HepG2 (cell line): ENCODE measurements around the gene EMILIN1. TPM values are rescaled to one million over a fixed set of nuclear protein-coding genes. Genes with fewer than 3 reads are reported as not detected.

Source experiments
- ATAC-seq: fragments of 200-7000 bp; cut with Tn5 transposase; 3 replicates; pipeline ENCODE4 v1.9.1; 2020; ENCODE audit warnings: mild to moderate bottlenecking, moderate library complexity
- BruUV-seq: library from RNA; stranded (reverse); fragments of 400-500 nt; replicated peaks from 2 replicates; lab custom pipeline; 2021; lab: Mats Ljungman, UMichigan
- CTCF ChIA-PET: fragments of 300-600 bp; formaldehyde crosslinking; extraction: SDS; loops from one replicate; lab custom pipeline; 2021; ENCODE audit warnings: low total read pairs, inconsistent platforms, low intra/inter-chr PET ratio; lab: Yijun Ruan, JAX
- POLR2A ChIA-PET: fragments of 350-600 bp; sonication (Branson Sonifier 250); formaldehyde crosslinking; loops from one replicate; lab custom pipeline; 2020; ENCODE audit warnings: antibody characterized with exemption, inconsistent platforms; lab: Yijun Ruan, JAX
- DNase-seq: peaks from one replicate; pipeline ENCODE4 v3.0.0-alpha.2; 2015; ENCODE audit warnings: low spot score
- FAIRE-seq: peaks from 3 replicates; lab custom pipeline; 2011; peaks lifted over from hg19 to GRCh38; lab: Jason Lieb, UNC
- H2AFZ ChIP-seq: one replicate; pipeline ENCODE4 v1.6.1; 2011; ENCODE audit warnings: low read length, inconsistent platforms
- H3K27ac ChIP-seq: fragments of 300-600 bp; 3 replicates; pipeline ENCODE4 v1.8.0; 2011; ENCODE audit warnings: mixed run types, mild to moderate bottlenecking, mixed read lengths, low read length, inconsistent platforms; ENCODE audit not compliant: insufficient read depth; ENCODE audit errors: extremely low read length
- H3K27me3 ChIP-seq, 2 experiments: fragments of 200-600 bp in 1 of 2; 2 replicates in 1 of 2; 3 replicates in 1 of 2; pipeline versions ENCODE4 v1.6.0 to v1.8.0; 2011; ENCODE audit warnings: low read length in 2 of 2, mild to moderate bottlenecking in 2 of 2, moderate library complexity in 2 of 2, inconsistent platforms in 1 of 2; ENCODE audit not compliant: insufficient read depth in 2 of 2, control insufficient read depth in 1 of 2
- H3K36me3 ChIP-seq, 2 experiments: fragments of 200-600 bp in 1 of 2; replicated peaks in 1 of 2; 2 replicates in 1 of 2; 3 replicates in 1 of 2; pipeline versions ENCODE4 v1.5.1 to v1.8.0; 2011; ENCODE audit warnings: low read length in 2 of 2, inconsistent platforms in 1 of 2; ENCODE audit not compliant: insufficient read depth in 2 of 2, control insufficient read depth in 1 of 2
- H3K4me1 ChIP-seq: 2 replicates; pipeline ENCODE4 v1.5.1; 2012; ENCODE audit warnings: low read length, inconsistent platforms; ENCODE audit not compliant: insufficient read depth
- H3K4me2 ChIP-seq: 2 replicates; pipeline ENCODE4 v1.6.0; 2011; ENCODE audit warnings: low read depth, low read length, inconsistent platforms
- H3K4me3 ChIP-seq, 3 experiments: fragments of 200-600 bp in 1 of 3; sonication (generic), shearing (Covaris generic) in 1 of 3; replicated peaks in 1 of 3; 2 replicates each; pipeline ENCODE4 v1.5.1; 2011 to 2016; ENCODE audit warnings: low read length in 3 of 3, inconsistent platforms in 2 of 3, low read depth in 2 of 3, mild to moderate bottlenecking in 2 of 3, control low read depth in 1 of 3, mixed read lengths in 1 of 3; ENCODE audit not compliant: insufficient read depth in 1 of 3
- H3K79me2 ChIP-seq: one replicate; pipeline ENCODE4 v1.6.1; 2011; ENCODE audit warnings: low read length, inconsistent platforms; ENCODE audit not compliant: insufficient read depth
- H3K9ac ChIP-seq: 2 replicates; pipeline ENCODE4 v1.6.0; 2011; ENCODE audit warnings: mild to moderate bottlenecking, low read depth, low read length, inconsistent platforms; ENCODE audit not compliant: insufficient read depth
- H3K9me3 ChIP-seq: 2 replicates; pipeline ENCODE4 v1.5.1; 2012; ENCODE audit warnings: mild to moderate bottlenecking, low read length
- H4K20me1 ChIP-seq: 2 replicates; pipeline ENCODE4 v1.6.0; 2011; ENCODE audit warnings: inconsistent platforms, mild to moderate bottlenecking, low read length, moderate library complexity; ENCODE audit not compliant: insufficient read depth
- CCAR2 ChIP-seq: fragments of 200-400 bp; formaldehyde crosslinking; optimal IDR thresholded peaks from 2 replicates; pipeline ENCODE3; 2018; ENCODE audit warnings: low read depth, mild to moderate bottlenecking, low read length, moderate library complexity
- ELF1 ChIP-seq: sonication (generic); formaldehyde crosslinking; IDR thresholded peaks from 2 replicates; pipeline ENCODE4 v1.4.0; 2020; ENCODE audit warnings: missing genetic modification reagents
- FOXC1 ChIP-seq: sonication (generic); formaldehyde crosslinking; IDR thresholded peaks from 2 replicates; pipeline ENCODE4 v1.8.0; 2022; ENCODE audit warnings: mild to moderate bottlenecking, missing genetic modification reagents, borderline replicate concordance
- GLMP ChIP-seq: sonication (generic); formaldehyde crosslinking; IDR thresholded peaks from 2 replicates; pipeline ENCODE4 v1.9.0; 2021; ENCODE audit warnings: missing genetic modification reagents, mild to moderate bottlenecking, borderline replicate concordance
- GPBP1L1 ChIP-seq: sonication (generic); formaldehyde crosslinking; IDR thresholded peaks from 2 replicates; pipeline ENCODE4 v1.5.0; 2020; ENCODE audit warnings: mild to moderate bottlenecking, missing genetic modification reagents
- KDM2A ChIP-seq: sonication (generic); formaldehyde crosslinking; IDR thresholded peaks from 2 replicates; pipeline ENCODE4 v1.4.0; 2020; ENCODE audit warnings: low read depth, missing genetic modification reagents, borderline replicate concordance
- PATZ1 ChIP-seq: sonication (generic); formaldehyde crosslinking; IDR thresholded peaks from 2 replicates; pipeline ENCODE4 v1.4.0; 2020; ENCODE audit warnings: missing genetic modification reagents
- PBX2 ChIP-seq: IDR thresholded peaks from 2 replicates; pipeline ENCODE4 v1.6.1; 2016; ENCODE audit warnings: control low read depth
- PREB ChIP-seq: sonication (generic); formaldehyde crosslinking; IDR thresholded peaks from 2 replicates; pipeline ENCODE4 v1.4.0; 2020; ENCODE audit warnings: missing genetic modification reagents
- SNRNP70 ChIP-seq: fragments of 200-400 bp; formaldehyde crosslinking; IDR thresholded peaks from 2 replicates; pipeline ENCODE4 v1.6.1; 2017; ENCODE audit warnings: mild to moderate bottlenecking, low read depth, low read length, moderate library complexity
- STAG1 ChIP-seq: sonication (generic); formaldehyde crosslinking; IDR thresholded peaks from 2 replicates; pipeline ENCODE4 v1.4.0; 2020; ENCODE audit warnings: missing genetic modification reagents
- ZNF143 ChIP-seq: sonication (generic); formaldehyde crosslinking; IDR thresholded peaks from 2 replicates; pipeline ENCODE4 v1.4.0; 2020; ENCODE audit warnings: missing genetic modification reagents
- ZNF30 ChIP-seq: sonication (generic); formaldehyde crosslinking; IDR thresholded peaks from 2 replicates; pipeline ENCODE4 v1.5.0; 2020; ENCODE audit warnings: mild to moderate bottlenecking, missing genetic modification reagents
- ZNF343 ChIP-seq: sonication (generic); formaldehyde crosslinking; IDR thresholded peaks from 2 replicates; pipeline ENCODE4 v1.4.0; 2020; ENCODE audit warnings: mild to moderate bottlenecking, missing genetic modification reagents
- ZNF790 ChIP-seq: sonication (generic); formaldehyde crosslinking; IDR thresholded peaks from 2 replicates; pipeline ENCODE4 v1.8.0; 2022; ENCODE audit warnings: missing genetic modification reagents, mild to moderate bottlenecking, borderline replicate concordance
- WGBS: methylation state at CpG from one replicate; pipeline ENCODE4 v1.1.6; 2017; ENCODE audit warnings: low lambda C conversion rate; 5-methylcytosine and 5-hydroxymethylcytosine counted together
- in situ Hi-C: cut with HindIII; loops from 2 replicates; pipeline ENCODE4 v1.10.0; 2017; ENCODE audit warnings: low pct_unique_long_range_greater_than_20kb; ENCODE audit not compliant: extremely low pct_ligation_motif_present
- intact Hi-C: fragments of 100-400 bp; cut with micrococcal nuclease; formaldehyde crosslinking; loops from one replicate; pipeline ENCODE4 v1.10.0; 2022; ENCODE audit not compliant: unreplicated experiment
- polyA plus RNA-seq, 8 experiments: library from polyadenylated mRNA; depleted of rRNA in 3 of 8; stranded (reverse) in 7 of 8; unstranded in 1 of 8; fragments of >200 nt; fragmentation: Illumina TruSeq in 4 of 8; extraction: Trizol in 4 of 8; gene quantifications; 2 replicates each; pipeline versions ENCODE4 v1.2.1 to v1.2.3, GENCODE V29; 2011 to 2016; ENCODE audit warnings: low read depth in 4 of 8, missing spikeins in 1 of 8, mixed read lengths in 1 of 8; ENCODE audit not compliant: insufficient read depth in 1 of 8
- total RNA-seq, 5 experiments: library from RNA; depleted of rRNA; stranded (reverse); fragments of >200 nt; fragmentation: Illumina TruSeq; extraction: Trizol; gene quantifications; 2 replicates each; pipeline ENCODE4 v1.2.3, GENCODE V29; 2016; ENCODE audit warnings: low read depth in 1 of 5

The EMILIN1 gene
- total and polyA plus RNA-seq, 2 of the 13 experiments (the other 11 are each of a cell fraction or from before 2014, with no cell fraction given): 8.1 to 9.7 TPM

GRCh38 chr2:27100036-27100435 is 21.6 kb downstream of the EMILIN1 start:
- H3K4me2 ChIP-seq: no peak overlapping the region
- H4K20me1 ChIP-seq: no peaks in the 10 kb centered on the region
- H2AFZ ChIP-seq: no peak overlapping the region
- 94% methylated on average over 10 of the region's 10 CpGs for WGBS
- peaks cover 4 to 33% of the 10 kb centered on the region in 2 experiments for H3K36me3 ChIP-seq
- intact Hi-C loops: no loop called here
- peaks cover 3% of the 10 kb centered on the region for H3K79me2 ChIP-seq
- H3K9me3 ChIP-seq: no peaks in the 10 kb centered on the region
- in situ Hi-C loops: no loop called here
- H3K27me3 ChIP-seq: no peaks in the 10 kb centered on the region
- no peak overlapping the region for H3K4me3 ChIP-seq
- ChIA-PET POLR2A (no interaction called here), CTCF (interaction anchor here (3.3 kb wide), 1 partner anchor 92 kb away, joined by 43 read pairs; no protein-coding TSS in a partner anchor)
- no TSS peak for BruUV-seq
- H3K9ac ChIP-seq: no peak overlapping the region
- FAIRE-seq (no peak), ATAC-seq (no peak), DNase-seq (no peak)
- no peak overlapping the region for H3K27ac ChIP-seq
- H3K4me1 ChIP-seq: peaks cover 21% of the 10 kb centered on the region
- no peak for TF ChIP-seq ZNF790 (CRISPR knock-in tag)
- TF ChIP-seq SNRNP70: no peak
- TF ChIP-seq PBX2 (CRISPR knock-in tag): no peak
- TF ChIP-seq GLMP: no peak
- no peak for TF ChIP-seq FOXC1 (CRISPR knock-in tag)
- 0 out of 2 replicates have a peak, but pooled peaks have one; percentile 24 for TF ChIP-seq KDM2A (CRISPR knock-in tag)
- no peak for TF ChIP-seq ZNF343 (CRISPR knock-in tag)
- no peak for TF ChIP-seq CCAR2
- TF ChIP-seq ZNF30: no peak
- no peak for TF ChIP-seq ZNF143
- TF ChIP-seq STAG1 (CRISPR knock-in tag): 0 out of 2 replicates have a peak, but pooled peaks have one; percentile 22
- TF ChIP-seq PREB (CRISPR knock-in tag): no peak
- no peak for TF ChIP-seq PATZ1 (CRISPR knock-in tag)
- TF ChIP-seq ELF1 (CRISPR knock-in tag): no peak
- TF ChIP-seq GPBP1L1 (CRISPR knock-in tag): no peak
